Osteoblast (primary cell): ENCODE data around the gene CSMD2. TPM values are rescaled to one million over a fixed set of nuclear protein-coding genes. Genes with fewer than 3 reads are reported as not detected.

Experiments
- DNase-seq: peaks from one replicate; pipeline ENCODE4 v3.0.0; 2011; ENCODE audit warnings: low spot score, mixed read lengths; ENCODE audit not compliant: insufficient read length; ENCODE audit errors: missing footprints
- H2AFZ ChIP-seq: 2 replicates; pipeline ENCODE4 v1.6.0; 2011; ENCODE audit warnings: mild to moderate bottlenecking, low read length
- H3K27ac ChIP-seq: 2 replicates; pipeline ENCODE4 v1.5.1; 2011; ENCODE audit warnings: mild to moderate bottlenecking, low read depth, low read length, moderate library complexity
- H3K27me3 ChIP-seq: 2 replicates; pipeline ENCODE4 v1.6.0; 2012; ENCODE audit warnings: mild to moderate bottlenecking, control low read depth, inconsistent platforms, low read length, moderate library complexity; ENCODE audit not compliant: insufficient read depth
- H3K36me3 ChIP-seq: 2 replicates; pipeline ENCODE4 v1.5.1; 2011; ENCODE audit warnings: mild to moderate bottlenecking, low read length, control low read depth, moderate library complexity; ENCODE audit not compliant: insufficient read depth
- H3K4me1 ChIP-seq: 2 replicates; pipeline ENCODE4 v1.5.1; 2011; ENCODE audit warnings: mild to moderate bottlenecking, low read length, control low read depth, moderate library complexity; ENCODE audit not compliant: insufficient read depth
- H3K4me2 ChIP-seq: 2 replicates; pipeline ENCODE4 v1.6.0; 2011; ENCODE audit warnings: mild to moderate bottlenecking, low read length; ENCODE audit not compliant: insufficient read depth
- H3K4me3 ChIP-seq: fragments of 200-600 bp; sonication (generic); 3 replicates; pipeline ENCODE4 v1.5.1; 2012; ENCODE audit warnings: mild to moderate bottlenecking, low read length, inconsistent platforms; ENCODE audit not compliant: insufficient read depth
- H3K79me2 ChIP-seq: 2 replicates; pipeline ENCODE4 v1.6.0; 2012; ENCODE audit warnings: mild to moderate bottlenecking, low read length, control low read depth, inconsistent platforms; ENCODE audit not compliant: insufficient read depth
- H3K9me3 ChIP-seq: 2 replicates; pipeline ENCODE4 v1.5.1; 2011; ENCODE audit warnings: low read depth, low read length, control low read depth
- H4K20me1 ChIP-seq: 2 replicates; pipeline ENCODE4 v1.6.0; 2012; ENCODE audit warnings: mild to moderate bottlenecking, low read length, control low read depth; ENCODE audit not compliant: insufficient read depth
- CTCF ChIP-seq: IDR thresholded peaks from 2 replicates; pipeline ENCODE4 v1.5.1; 2011; ENCODE audit warnings: mild to moderate bottlenecking, low read depth, low read length, moderate library complexity; ENCODE audit errors: extremely low read depth
- total RNA-seq: library from RNA; depleted of rRNA; stranded (reverse); fragments of >200 nt; gene quantifications from 2 replicates; pipeline ENCODE4 v1.2.3, GENCODE V29; 2012

The CSMD2 gene
- total RNA-seq, 1 donor: 0.36 TPM

- no peak overlapping the region for H3K4me3 ChIP-seq
- no peaks in the 10 kb centered on the region for H3K9me3 ChIP-seq
- no peaks in the 10 kb centered on the region for H3K4me1 ChIP-seq
- no peaks in the 10 kb centered on the region for H4K20me1 ChIP-seq
- no peak overlapping the region for H3K27ac ChIP-seq
- DNase-seq: no peak
- no peak for TF ChIP-seq CTCF
- H3K79me2 ChIP-seq: no peaks in the 10 kb centered on the region
- H2AFZ ChIP-seq: no peak overlapping the region
- no peaks in the 10 kb centered on the region for H3K36me3 ChIP-seq
- no peaks in the 10 kb centered on the region for H3K27me3 ChIP-seq
- H3K4me2 ChIP-seq: no peak overlapping the region
These were observed 342.6 kb downstream of the CSMD2 start for GRCh38 chr1:33822396-33822795.

GRCh38 chr1:33821291-33821690, 343.7 kb downstream of the CSMD2 start:
- no peak overlapping the region for H3K4me2 ChIP-seq
- no peaks in the 10 kb centered on the region for H3K9me3 ChIP-seq
- no peak overlapping the region for H2AFZ ChIP-seq
- no peak for TF ChIP-seq CTCF
- H3K27ac ChIP-seq: no peak overlapping the region
- H3K4me3 ChIP-seq: no peak overlapping the region
- no peaks in the 10 kb centered on the region for H3K79me2 ChIP-seq
- no peaks in the 10 kb centered on the region for H3K27me3 ChIP-seq
- H4K20me1 ChIP-seq: no peaks in the 10 kb centered on the region
- no peaks in the 10 kb centered on the region for H3K4me1 ChIP-seq
- DNase-seq: no peak
- H3K36me3 ChIP-seq: no peaks in the 10 kb centered on the region

GRCh38 chr1:33820804-33821203, 344.2 kb downstream of the CSMD2 start:
- Histone ChIP-seq H3K4me2 (no peak overlapping the region), H3K9me3 (no peaks in the 10 kb centered on the region), H2AFZ (no peak overlapping the region), H3K27me3 (no peaks in the 10 kb centered on the region), H3K4me3 (no peak overlapping the region), H3K36me3 (no peaks in the 10 kb centered on the region), H3K27ac (no peak overlapping the region), H3K79me2 (no peaks in the 10 kb centered on the region), H3K4me1 (no peaks in the 10 kb centered on the region), H4K20me1 (no peaks in the 10 kb centered on the region)
- peak; percentile 79 for DNase-seq
- no peak for TF ChIP-seq CTCF

- Histone ChIP-seq H4K20me1 (no peaks in the 10 kb centered on the region), H3K27me3 (no peaks in the 10 kb centered on the region), H2AFZ (no peak overlapping the region), H3K4me3 (no peak overlapping the region), H3K27ac (no peak overlapping the region), H3K36me3 (no peaks in the 10 kb centered on the region), H3K4me2 (no peak overlapping the region), H3K79me2 (no peaks in the 10 kb centered on the region), H3K4me1 (no peaks in the 10 kb centered on the region), H3K9me3 (no peaks in the 10 kb centered on the region)
- TF ChIP-seq CTCF: no peak
- no peak for DNase-seq
These were observed 345.1 kb downstream of the CSMD2 start for GRCh38 chr1:33819913-33820311.
